Keratinocyte (primary cell): ENCODE data around the gene NPAS3. TPM values are rescaled to one million over a fixed set of nuclear protein-coding genes. Genes with fewer than 3 reads are reported as not detected.

Experiments used
- DNase-seq: peaks from one replicate; pipeline ENCODE4 v3.0.0-alpha.2; 2011; ENCODE audit warnings: low read depth, missing footprints, low spot score
- FAIRE-seq: peaks from 2 replicates; lab custom pipeline; 2011; peaks lifted over from hg19 to GRCh38; lab: Jason Lieb, UNC
- H2AFZ ChIP-seq: 2 replicates; pipeline ENCODE4 v1.6.0; 2012; ENCODE audit warnings: low read length, control low read depth, inconsistent platforms; ENCODE audit not compliant: control insufficient read depth
- H3K27ac ChIP-seq: 2 replicates; pipeline ENCODE4 v1.5.1; 2011; ENCODE audit warnings: low read length; ENCODE audit not compliant: control insufficient read depth, insufficient read depth
- H3K27me3 ChIP-seq: 3 replicates; pipeline ENCODE4 v1.6.0; 2011; ENCODE audit warnings: low read length; ENCODE audit not compliant: control insufficient read depth, insufficient read depth; ENCODE audit errors: extremely low read depth
- H3K36me3 ChIP-seq, 2 experiments: 2 replicates in 1 of 2; 3 replicates in 1 of 2; pipeline ENCODE4 v1.5.1; 2011; ENCODE audit warnings: low read length in 2 of 2, mild to moderate bottlenecking in 1 of 2; ENCODE audit not compliant: control insufficient read depth in 2 of 2, insufficient read depth in 2 of 2; ENCODE audit errors: extremely low read depth in 1 of 2
- H3K4me1 ChIP-seq: 3 replicates; pipeline ENCODE4 v1.5.1; 2011; ENCODE audit warnings: low read length; ENCODE audit not compliant: control insufficient read depth, insufficient read depth; ENCODE audit errors: extremely low read depth
- H3K4me2 ChIP-seq: 3 replicates; pipeline ENCODE4 v1.6.0; 2011; ENCODE audit warnings: low read depth, low read length; ENCODE audit not compliant: control insufficient read depth, insufficient read depth; ENCODE audit errors: extremely low read depth
- H3K4me3 ChIP-seq, 3 experiments: fragments of 200-600 bp in 1 of 3; sonication (generic) in 1 of 3; 2 replicates in 2 of 3; 3 replicates in 1 of 3; pipeline ENCODE4 v1.5.1; 2011 to 2016; ENCODE audit warnings: low read length in 3 of 3, mild to moderate bottlenecking in 3 of 3, control low read depth in 2 of 3, inconsistent platforms in 1 of 3, low read depth in 1 of 3, mixed read lengths in 1 of 3, mixed run types in 1 of 3, moderate library complexity in 1 of 3; ENCODE audit not compliant: control insufficient read depth in 2 of 3, insufficient read depth in 2 of 3; ENCODE audit errors: extremely low read depth in 1 of 3
- H3K79me2 ChIP-seq: 2 replicates; pipeline ENCODE4 v1.6.0; 2012; ENCODE audit warnings: low read length; ENCODE audit not compliant: control insufficient read depth, insufficient read depth
- H3K9ac ChIP-seq: 3 replicates; pipeline ENCODE4 v1.6.0; 2011; ENCODE audit warnings: low read length; ENCODE audit not compliant: control insufficient read depth, insufficient read depth; ENCODE audit errors: extremely low read depth
- H3K9me1 ChIP-seq: 3 replicates; pipeline ENCODE4 v1.6.0; 2011; ENCODE audit warnings: low read length; ENCODE audit not compliant: control insufficient read depth, insufficient read depth; ENCODE audit errors: extremely low read depth
- H3K9me3 ChIP-seq: 2 replicates; pipeline ENCODE4 v1.5.1; 2012; ENCODE audit warnings: low read depth, low read length; ENCODE audit not compliant: control insufficient read depth
- H4K20me1 ChIP-seq: 3 replicates; pipeline ENCODE4 v1.6.0; 2011; ENCODE audit warnings: low read length; ENCODE audit not compliant: control insufficient read depth, insufficient read depth; ENCODE audit errors: extremely low read depth
- EZH2 ChIP-seq: IDR thresholded peaks from one replicate; pipeline ENCODE4 v1.6.1; 2012; ENCODE audit warnings: inconsistent platforms, mild to moderate bottlenecking, low read length, moderate library complexity
- dilution Hi-C: fragments of 300-500 bp; cut with MboI; formaldehyde crosslinking; loops from one replicate; pipeline ENCODE4 v1.7.0; 2020; ENCODE audit warnings: low sequenced_read_pairs; ENCODE audit not compliant: extremely low pct_ligation_motif_present
- polyA plus RNA-seq, 5 experiments: library from polyadenylated mRNA; depleted of rRNA in 3 of 5; stranded (reverse) in 3 of 5; stranded (forward) in 1 of 5; unstranded in 1 of 5; fragments of >200 nt; gene quantifications; 1 replicate in 1 of 5; 2 replicates in 3 of 5; 3 replicates in 1 of 5; pipeline versions ENCODE4 v1.2.1 to v1.2.3, GENCODE V29; 2011 to 2012; ENCODE audit warnings: missing spikeins in 2 of 5, low read depth in 1 of 5, low replicate concordance in 1 of 5
- TF ChIP-seq, protein P1 (sequence below), 3 experiments: IDR thresholded peaks in 1 of 3; conservative IDR thresholded peaks in 1 of 3; optimal IDR thresholded peaks in 1 of 3; 2 replicates in 2 of 3; 3 replicates in 1 of 3; pipeline versions ENCODE3 to v1.5.1; 2011; ENCODE audit warnings: low read length in 3 of 3, mild to moderate bottlenecking in 3 of 3, moderate library complexity in 2 of 3, control low read depth in 1 of 3, inconsistent platforms in 1 of 3; ENCODE audit not compliant: insufficient read depth in 2 of 3; ENCODE audit errors: extremely low read depth in 1 of 3

The NPAS3 gene
- polyA plus RNA-seq, 1 donor (not counting 4 experiments of a cell fraction or from before 2014, with no cell fraction given): 0.07 TPM

DNA sequence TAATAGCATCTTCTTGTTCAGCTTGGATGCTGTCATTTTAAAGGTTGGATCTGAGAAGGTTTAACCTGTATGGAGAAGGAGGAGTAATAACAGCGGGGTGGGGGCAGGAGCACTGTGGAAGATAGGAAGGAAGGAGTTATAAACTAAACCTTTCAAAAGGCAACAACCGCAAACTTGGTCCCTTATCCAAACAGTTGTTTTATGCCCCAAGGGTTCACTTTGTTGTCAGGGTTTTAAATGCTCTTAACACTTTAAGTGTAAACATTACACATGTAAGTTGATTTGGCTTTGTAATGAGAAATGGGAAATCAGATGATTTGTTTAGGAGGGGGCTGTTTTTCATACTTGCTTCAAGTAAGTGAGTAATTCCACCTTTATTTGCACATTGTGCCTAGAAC is 3.0 kb downstream of the NPAS3 start:
- DNase-seq (no peak), FAIRE-seq (no peak)
- Histone ChIP-seq H2AFZ (no peak overlapping the region), H3K4me1 (no peaks in the 10 kb centered on the region), H3K79me2 (no peaks in the 10 kb centered on the region), H3K36me3 (no peaks in the 10 kb centered on the region), H3K9ac (no peak overlapping the region), H3K27ac (no peak overlapping the region), H3K4me3 (no peak overlapping the region), H3K27me3 (peaks cover 36% of the 10 kb centered on the region), H4K20me1 (no peaks in the 10 kb centered on the region), H3K4me2 (no peak overlapping the region), H3K9me3 (no peaks in the 10 kb centered on the region), H3K9me1 (no peaks in the 10 kb centered on the region)
- dilution Hi-C loops: no loop called here
- TF ChIP-seq, protein P1, sequence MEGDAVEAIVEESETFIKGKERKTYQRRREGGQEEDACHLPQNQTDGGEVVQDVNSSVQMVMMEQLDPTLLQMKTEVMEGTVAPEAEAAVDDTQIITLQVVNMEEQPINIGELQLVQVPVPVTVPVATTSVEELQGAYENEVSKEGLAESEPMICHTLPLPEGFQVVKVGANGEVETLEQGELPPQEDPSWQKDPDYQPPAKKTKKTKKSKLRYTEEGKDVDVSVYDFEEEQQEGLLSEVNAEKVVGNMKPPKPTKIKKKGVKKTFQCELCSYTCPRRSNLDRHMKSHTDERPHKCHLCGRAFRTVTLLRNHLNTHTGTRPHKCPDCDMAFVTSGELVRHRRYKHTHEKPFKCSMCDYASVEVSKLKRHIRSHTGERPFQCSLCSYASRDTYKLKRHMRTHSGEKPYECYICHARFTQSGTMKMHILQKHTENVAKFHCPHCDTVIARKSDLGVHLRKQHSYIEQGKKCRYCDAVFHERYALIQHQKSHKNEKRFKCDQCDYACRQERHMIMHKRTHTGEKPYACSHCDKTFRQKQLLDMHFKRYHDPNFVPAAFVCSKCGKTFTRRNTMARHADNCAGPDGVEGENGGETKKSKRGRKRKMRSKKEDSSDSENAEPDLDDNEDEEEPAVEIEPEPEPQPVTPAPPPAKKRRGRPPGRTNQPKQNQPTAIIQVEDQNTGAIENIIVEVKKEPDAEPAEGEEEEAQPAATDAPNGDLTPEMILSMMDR (optimal IDR thresholded peaks at IDR 0.05 in 1 of 3, IDR thresholded peaks at IDR 0.05 in 1 of 3, conservative IDR thresholded peaks at IDR 0.05 in 1 of 3; ENCODE audit: extremely low read depth in 1 of 3, insufficient read depth in 2 of 3, low read length in 3 of 3): no peak
- TF ChIP-seq EZH2: no peak

DNA sequence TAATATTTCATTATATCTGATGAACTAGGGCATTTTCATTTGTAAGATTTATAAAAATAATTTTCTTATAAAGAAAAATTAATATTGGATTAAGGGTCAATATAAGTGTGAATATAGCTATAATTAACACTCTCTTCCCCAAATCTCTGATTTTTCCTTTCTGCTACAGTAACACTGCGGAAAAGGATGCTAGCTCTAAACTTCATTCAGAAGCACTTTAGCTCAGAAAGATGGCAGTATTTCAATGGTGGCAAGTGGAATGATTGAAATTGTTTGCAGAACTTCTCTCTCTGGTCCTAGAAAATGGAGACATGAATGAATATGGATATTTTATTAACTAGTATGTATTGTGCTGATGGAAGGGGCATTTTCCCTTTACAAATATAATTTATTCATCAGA is 8.4 kb downstream of the NPAS3 start:
- Histone ChIP-seq H3K27me3 (no peaks in the 10 kb centered on the region), H2AFZ (no peak overlapping the region), H3K4me1 (no peaks in the 10 kb centered on the region), H3K79me2 (no peaks in the 10 kb centered on the region), H3K9ac (no peak overlapping the region), H3K4me3 (no peak overlapping the region), H3K36me3 (no peaks in the 10 kb centered on the region), H3K4me2 (no peak overlapping the region), H3K9me3 (no peaks in the 10 kb centered on the region), H3K27ac (no peak overlapping the region), H3K9me1 (no peaks in the 10 kb centered on the region), H4K20me1 (no peaks in the 10 kb centered on the region)
- dilution Hi-C loops: no loop called here
- TF ChIP-seq EZH2: no peak
- DNase-seq: no peak
- no peak for FAIRE-seq

DNA sequence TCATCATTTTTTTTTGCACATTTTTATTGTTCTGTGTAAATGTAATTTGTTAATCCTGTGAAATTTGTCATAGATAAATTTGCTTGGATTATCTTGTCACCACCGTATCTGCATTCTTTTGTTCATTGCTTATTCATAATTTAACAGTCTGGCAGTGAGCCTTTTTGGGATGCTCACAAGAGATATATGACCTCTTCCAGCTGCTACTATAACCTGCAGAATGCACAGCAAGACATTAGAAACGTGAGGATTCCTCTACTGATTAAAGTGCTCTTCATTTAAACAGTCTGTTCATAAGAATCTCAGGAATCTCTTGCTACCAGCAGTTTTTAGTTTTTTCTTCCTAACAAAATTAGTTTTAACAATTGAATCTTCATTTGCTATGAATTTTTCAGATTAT is 9.1 kb downstream of the NPAS3 start:
- H3K9me3 ChIP-seq: no peaks in the 10 kb centered on the region
- no peaks in the 10 kb centered on the region for H3K36me3 ChIP-seq
- FAIRE-seq (no peak), DNase-seq (no peak)
- no peak overlapping the region for H3K4me2 ChIP-seq
- no peaks in the 10 kb centered on the region for H3K4me1 ChIP-seq
- dilution Hi-C loops: no loop called here
- H4K20me1 ChIP-seq: no peaks in the 10 kb centered on the region
- no peak overlapping the region for H3K9ac ChIP-seq
- no peak overlapping the region for H2AFZ ChIP-seq
- no peaks in the 10 kb centered on the region for H3K9me1 ChIP-seq
- TF ChIP-seq EZH2: no peak
- TF ChIP-seq, protein P1 (optimal IDR thresholded peaks at IDR 0.05 in 1 of 3, IDR thresholded peaks at IDR 0.05 in 1 of 3, conservative IDR thresholded peaks at IDR 0.05 in 1 of 3; ENCODE audit: extremely low read depth in 1 of 3, insufficient read depth in 2 of 3, low read length in 3 of 3): no peak
- no peak overlapping the region for H3K27ac ChIP-seq
- no peaks in the 10 kb centered on the region for H3K27me3 ChIP-seq
- no peak overlapping the region for H3K4me3 ChIP-seq
- no peaks in the 10 kb centered on the region for H3K79me2 ChIP-seq
